H1 (cell line): Measurements from ENCODE around the gene IL21R. TPM values are rescaled to one million over a fixed set of nuclear protein-coding genes. Genes with fewer than 3 reads are reported as not detected.
A peak's percentile ranks its signal among the peaks of the same experiment; 100 is the strongest.

Experiments
- CTCF ChIA-PET: fragments of 300-600 bp; sonication (Branson Sonifier 250); formaldehyde crosslinking; loops from one replicate; lab custom pipeline; 2021; ENCODE audit not compliant: partially characterized antibody; lab: Charles Lee
- POLR2A ChIA-PET: fragments of 300-600 bp; sonication (Branson Sonifier 250); formaldehyde crosslinking; loops from one replicate; lab custom pipeline; 2021; ENCODE audit warnings: inconsistent platforms; ENCODE audit not compliant: partially characterized antibody; lab: Charles Lee
- DNase-seq, 2 experiments: peaks; one replicate each; pipeline versions ENCODE4 v3.0.0 to v3.0.0-alpha.2; 2010 to 2022; ENCODE audit warnings: low spot score in 2 of 2, low read depth in 1 of 2, mixed read lengths in 1 of 2
- FAIRE-seq: peaks from 2 replicates; lab custom pipeline; 2011; peaks lifted over from hg19 to GRCh38; lab: Jason Lieb, UNC
- H2AFZ ChIP-seq: 2 replicates; pipeline ENCODE4 v1.8.1; 2012; ENCODE audit warnings: low read length, inconsistent platforms
- H2AK5ac ChIP-seq: 2 replicates; pipeline ENCODE4 v1.6.1; 2013; ENCODE audit warnings: low read depth, low read length
- H2BK120ac ChIP-seq: replicated peaks from 2 replicates; pipeline ENCODE3; 2013; ENCODE audit warnings: low read depth, low read length, inconsistent platforms
- H2BK12ac ChIP-seq: 2 replicates; pipeline ENCODE4 v1.6.1; 2013; ENCODE audit warnings: low read depth, low read length
- H2BK15ac ChIP-seq: 2 replicates; pipeline ENCODE4 v1.6.1; 2013; ENCODE audit warnings: low read length
- H2BK20ac ChIP-seq: 2 replicates; pipeline ENCODE4 v1.6.1; 2013; ENCODE audit warnings: low read length
- H2BK5ac ChIP-seq: 2 replicates; pipeline ENCODE4 v1.6.1; 2013; ENCODE audit warnings: low read depth, low read length
- H3K14ac ChIP-seq: 2 replicates; pipeline ENCODE4 v1.6.1; 2013; ENCODE audit warnings: inconsistent platforms; ENCODE audit not compliant: insufficient read length
- H3K18ac ChIP-seq: 2 replicates; pipeline ENCODE4 v1.6.1; 2013; ENCODE audit warnings: low read length; ENCODE audit errors: extremely low read depth
- H3K23ac ChIP-seq: 2 replicates; pipeline ENCODE4 v1.6.1; 2013; ENCODE audit warnings: inconsistent platforms; ENCODE audit not compliant: insufficient read length
- H3K23me2 ChIP-seq: 2 replicates; pipeline ENCODE4 v1.6.1; 2013; ENCODE audit warnings: low read depth, low read length
- H3K27ac ChIP-seq: 2 replicates; pipeline ENCODE4 v1.6.1; 2011; ENCODE audit warnings: low read depth, low read length, inconsistent platforms
- H3K27me3 ChIP-seq, 4 experiments: replicated peaks in 1 of 4; 1 replicate in 1 of 4; 2 replicates in 3 of 4; pipeline versions ENCODE4 v1.6.1 to v1.8.1; 2011 to 2013; ENCODE audit warnings: low read length in 3 of 4, mild to moderate bottlenecking in 3 of 4, inconsistent platforms in 2 of 4, mixed read lengths in 2 of 4, moderate library complexity in 1 of 4; ENCODE audit not compliant: control insufficient read depth in 3 of 4, insufficient read depth in 3 of 4; ENCODE audit errors: extremely low read depth in 1 of 4
- H3K36me3 ChIP-seq, 4 experiments: 2 replicates each; pipeline versions ENCODE4 v1.6.1 to v1.8.1; 2011 to 2013; ENCODE audit warnings: mild to moderate bottlenecking in 4 of 4, low read length in 3 of 4, moderate library complexity in 2 of 4, control low read depth in 1 of 4, inconsistent platforms in 1 of 4; ENCODE audit not compliant: insufficient read depth in 4 of 4, control insufficient read depth in 2 of 4
- H3K4ac ChIP-seq: replicated peaks from 2 replicates; pipeline ENCODE3; 2013; ENCODE audit warnings: low read length, low read depth, mixed read lengths, inconsistent platforms; ENCODE audit not compliant: insufficient read length
- H3K4me1 ChIP-seq, 4 experiments: replicated peaks in 1 of 4; 1 replicate in 1 of 4; 2 replicates in 3 of 4; pipeline versions ENCODE4 v1.6.1 to v1.8.1; 2011 to 2013; ENCODE audit warnings: low read length in 3 of 4, inconsistent platforms in 2 of 4, mixed read lengths in 1 of 4; ENCODE audit not compliant: insufficient read depth in 4 of 4, control insufficient read depth in 3 of 4
- H3K4me2 ChIP-seq, 2 experiments: 2 replicates each; pipeline versions ENCODE4 v1.6.1 to v1.8.1; 2011 to 2013; ENCODE audit warnings: low read depth in 2 of 2, low read length in 2 of 2, control low read depth in 1 of 2, inconsistent platforms in 1 of 2, mild to moderate bottlenecking in 1 of 2; ENCODE audit not compliant: insufficient read depth in 1 of 2
- H3K4me3 ChIP-seq, 4 experiments: fragments of 200-600, 300-600 bp in 1 of 4; sonication (generic), shearing (Covaris generic), sonication (Bioruptor Twin) in 1 of 4; 2 replicates each; pipeline versions ENCODE4 v1.5.1 to v1.8.1; 2011 to 2016; ENCODE audit warnings: low read length in 4 of 4, low read depth in 3 of 4, control low read depth in 2 of 4, inconsistent platforms in 2 of 4, mild to moderate bottlenecking in 2 of 4, mixed read lengths in 1 of 4, moderate library complexity in 1 of 4; ENCODE audit not compliant: insufficient read depth in 2 of 4; ENCODE audit errors: extremely low read depth in 1 of 4
- H3K56ac ChIP-seq: replicated peaks from 2 replicates; pipeline ENCODE3; 2013; ENCODE audit warnings: low read depth, mild to moderate bottlenecking, mixed read lengths, low read length, inconsistent platforms; ENCODE audit not compliant: insufficient read length
- H3K79me1 ChIP-seq: 2 replicates; pipeline ENCODE4 v1.6.1; 2013; ENCODE audit warnings: low read depth, low read length, control low read depth
- H3K79me2 ChIP-seq, 2 experiments: 2 replicates each; pipeline versions ENCODE4 v1.6.1 to v1.8.1; 2012 to 2013; ENCODE audit warnings: low read length in 2 of 2, mild to moderate bottlenecking in 2 of 2, inconsistent platforms in 1 of 2; ENCODE audit not compliant: insufficient read depth in 2 of 2, control insufficient read depth in 1 of 2
- H3K9ac ChIP-seq, 4 experiments: replicated peaks in 1 of 4; 1 replicate in 1 of 4; 2 replicates in 3 of 4; pipeline versions ENCODE4 v1.6.1 to v1.8.1; 2011 to 2013; ENCODE audit warnings: low read depth in 3 of 4, low read length in 3 of 4, control low read depth in 2 of 4, mild to moderate bottlenecking in 2 of 4, moderate library complexity in 2 of 4, inconsistent platforms in 1 of 4; ENCODE audit errors: extremely low read depth in 1 of 4
- H3K9me3 ChIP-seq, 2 experiments: 2 replicates each; pipeline versions ENCODE4 v1.6.1 to v1.8.1; 2012 to 2013; ENCODE audit warnings: mild to moderate bottlenecking in 2 of 2, moderate library complexity in 2 of 2, control low read depth in 1 of 2, inconsistent platforms in 1 of 2, low read depth in 1 of 2, low read length in 1 of 2, mixed read lengths in 1 of 2; ENCODE audit not compliant: insufficient read depth in 2 of 2
- H4K20me1 ChIP-seq, 2 experiments: replicated peaks in 1 of 2; 2 replicates each; pipeline versions ENCODE3 to v1.8.1; 2011 to 2013; ENCODE audit warnings: inconsistent platforms in 2 of 2, low read length in 2 of 2, mild to moderate bottlenecking in 1 of 2; ENCODE audit not compliant: insufficient read depth in 2 of 2, control insufficient read depth in 1 of 2
- H4K5ac ChIP-seq: 2 replicates; pipeline ENCODE4 v1.6.1; 2013; ENCODE audit warnings: low read length, low read depth, mixed read lengths, inconsistent platforms; ENCODE audit not compliant: insufficient read length
- H4K8ac ChIP-seq: 2 replicates; pipeline ENCODE4 v1.8.0; 2013; ENCODE audit warnings: mild to moderate bottlenecking, moderate library complexity, low read length, inconsistent platforms; ENCODE audit not compliant: insufficient read depth; ENCODE audit errors: extremely low read depth
- H4K91ac ChIP-seq: replicated peaks from 2 replicates; pipeline ENCODE3; 2013; ENCODE audit warnings: low read length, mixed read lengths, inconsistent platforms; ENCODE audit not compliant: insufficient read length
- CHD2 ChIP-seq: IDR thresholded peaks from 2 replicates; pipeline ENCODE4 v1.6.1; 2012; ENCODE audit warnings: low read length, improper control_type of control experiment
- KDM4A ChIP-seq: IDR thresholded peaks from one replicate; pipeline ENCODE4 v1.7.1; 2012; ENCODE audit warnings: low read depth, mild to moderate bottlenecking, moderate library complexity, low read length, inconsistent platforms; ENCODE audit not compliant: severe bottlenecking
- NRF1 ChIP-seq: IDR thresholded peaks from 2 replicates; pipeline ENCODE4 v1.6.1; 2011; ENCODE audit warnings: mild to moderate bottlenecking, low read depth, low read length, improper control_type of control experiment
- RAD21 ChIP-seq, 2 experiments: IDR thresholded peaks in 1 of 2; conservative IDR thresholded peaks in 1 of 2; 2 replicates each; pipeline ENCODE4 v1.6.1; 2011; ENCODE audit warnings: low read depth in 2 of 2, low read length in 2 of 2, improper control_type of control experiment in 1 of 2, inconsistent platforms in 1 of 2, mild to moderate bottlenecking in 1 of 2, moderate library complexity in 1 of 2
- WGBS, 2 experiments: shearing (Covaris generic) in 1 of 2; methylation state at CpG; one replicate each; pipeline versions ENCODE4 v1.1.6 to v1.1.7; 2013 to 2015; ENCODE audit warnings: low lambda C conversion rate in 2 of 2, mixed read lengths in 2 of 2, inconsistent platforms in 1 of 2, low coverage in 1 of 2, missing lambda C conversion rate in 1 of 2; ENCODE audit not compliant: insufficient replicate concordance in 2 of 2, insufficient coverage in 1 of 2, insufficient read length in 1 of 2; ENCODE audit errors: extremely low coverage in 1 of 2, missing lambda C conversion rate in 1 of 2; 5-methylcytosine and 5-hydroxymethylcytosine counted together
- polyA plus RNA-seq, 7 experiments: library from polyadenylated mRNA; depleted of rRNA in 3 of 7; stranded (reverse) in 5 of 7; unstranded in 2 of 7; fragments of >200 nt in 5 of 7; fragments of 200-250 nt in 2 of 7; gene quantifications; 1 replicate in 5 of 7; 2 replicates in 1 of 7; 4 replicates in 1 of 7; pipeline versions ENCODE4 v1.2.1 to v1.2.3, GENCODE V29; 2011 to 2013; ENCODE audit warnings: missing spikeins in 2 of 7, mixed read lengths in 2 of 7
- total RNA-seq: library from RNA; stranded (reverse); fragmentation: NEBNext Ultra II Directional; extraction: Animal tissue kit (Norgen Biotek cat#: 25700); gene quantifications from 2 replicates; pipeline ENCODE4 v1.2.1, GENCODE V29; 2021
- TF ChIP-seq, protein P1 (sequence below): IDR thresholded peaks from 2 replicates; pipeline ENCODE4 v1.6.1; 2011; ENCODE audit warnings: low read depth, mild to moderate bottlenecking, low read length; ENCODE audit not compliant: insufficient read depth

Gene IL21R
- total and polyA plus RNA-seq, 2 of the 8 experiments (the other 6 are each of a cell fraction or from before 2014, with no cell fraction given), result 0.34 to 0.70 TPM

DNA sequence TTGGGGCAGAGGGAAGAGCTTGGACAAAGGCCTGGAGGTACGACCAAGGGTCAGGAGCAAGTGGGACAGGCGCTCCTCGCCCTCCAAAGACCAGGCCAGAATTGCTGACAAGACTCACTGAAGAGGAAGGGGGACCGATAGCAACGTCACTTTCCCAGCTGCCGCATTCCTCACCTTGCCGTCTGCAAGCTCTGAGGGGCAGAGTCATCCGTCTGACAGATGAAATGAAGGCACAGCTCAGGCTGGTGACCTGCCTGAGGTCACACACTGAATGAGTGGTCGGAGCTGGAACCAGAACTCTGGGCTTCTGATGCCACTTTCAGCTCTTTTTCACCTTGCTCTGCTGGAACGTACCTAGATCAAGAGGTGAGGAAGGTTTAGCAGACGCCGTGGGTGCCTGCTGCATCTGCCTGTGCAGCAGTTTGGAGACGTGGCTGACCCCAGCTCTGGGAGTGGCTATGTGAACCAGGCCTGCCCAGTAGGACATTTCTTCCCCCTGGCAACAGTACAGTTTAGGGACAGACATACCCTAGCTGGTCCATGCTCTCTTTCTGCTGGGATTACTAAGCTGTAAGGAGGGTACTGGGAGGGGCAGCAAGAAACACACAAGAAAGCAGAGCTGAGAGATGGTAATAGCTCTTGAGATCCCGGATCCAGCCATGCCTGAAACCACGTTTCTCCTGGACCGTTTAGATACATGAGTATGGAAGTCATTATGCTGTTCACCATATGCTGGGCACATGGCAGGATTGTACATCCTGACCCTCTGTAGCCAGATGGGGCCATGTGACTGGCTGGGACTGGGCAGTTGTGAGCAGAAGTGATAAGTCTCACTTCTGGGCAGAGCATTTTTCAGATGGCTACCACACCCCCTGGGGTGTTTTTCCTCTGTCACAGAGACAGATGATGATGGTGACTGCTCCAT lies 50.9 kb downstream of the IL21R start:
- DNase-seq (no peak), FAIRE-seq (no peak)
- Histone ChIP-seq H3K4me2 (no peak overlapping the region), H3K27me3 (no peaks in the 10 kb centered on the region; a peak in 1 of 7 replicates), H2BK20ac (no peak overlapping the region), H3K56ac (no peak overlapping the region), H2AFZ (no peak overlapping the region), H3K4me3 (no peak overlapping the region), H3K14ac (no peak overlapping the region), H4K91ac (no peak overlapping the region), H4K8ac (no peak overlapping the region), H3K23ac (no peak overlapping the region), H3K9me3 (no peaks in the 10 kb centered on the region), H3K79me1 (no peaks in the 10 kb centered on the region), H4K5ac (no peak overlapping the region), H4K20me1 (peaks cover 0 to 2% of the 10 kb centered on the region in 2 experiments), H3K9ac (no peak overlapping the region), H2BK12ac (peak overlapping the region; percentile 31; the same call in 1 of the 2 replicates), H3K36me3 (no peaks in the 10 kb centered on the region), H3K4me1 (peaks cover 0 to 2% (median 0%) of the 10 kb centered on the region in 4 experiments; a peak in 1 of 7 replicates), H2AK5ac (peak overlapping the region; percentile 10; the same call in 1 of the 2 replicates), H2BK120ac (no peak overlapping the region), H3K18ac (no peak overlapping the region), H3K27ac (no peak overlapping the region), H3K4ac (no peak overlapping the region), H3K79me2 (no peaks in the 10 kb centered on the region), H3K23me2 (no peaks in the 10 kb centered on the region; the same call in 1 of the 2 replicates), H2BK5ac (no peak overlapping the region), H2BK15ac (peak overlapping the region; percentile 18; the same call in 1 of the 2 replicates)
- POLR2A ChIA-PET, result no interaction called here
- CTCF ChIA-PET, result interaction anchor here (0.6 to 2.1 kb wide), 13 partner anchors 9 to 541 kb away, joined by 3 to 7 read pairs (median 3); no protein-coding TSS in a partner anchor
- no peak for TF ChIP-seq NRF1
- no peak for TF ChIP-seq RAD21 (IDR thresholded peaks at IDR 0.05 in 1 of 2, conservative IDR thresholded peaks at IDR 0.05 in 1 of 2; ENCODE audit: low read depth in 2 of 2, low read length in 2 of 2)
- no peak for TF ChIP-seq CHD2
- no peak for TF ChIP-seq KDM4A
- TF ChIP-seq, protein P1, sequence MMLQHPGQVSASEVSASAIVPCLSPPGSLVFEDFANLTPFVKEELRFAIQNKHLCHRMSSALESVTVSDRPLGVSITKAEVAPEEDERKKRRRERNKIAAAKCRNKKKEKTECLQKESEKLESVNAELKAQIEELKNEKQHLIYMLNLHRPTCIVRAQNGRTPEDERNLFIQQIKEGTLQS, result no peak
- 88% methylated on average over 16 of the region's 16 CpGs; no CpG with 5 or more reads in 1 of the 2 experiments for WGBS, 2 experiments
